Stimulated activated CD8-positive, alpha-beta memory T cell treated with anti-CD3 and anti-CD28 coated beads, Interleukin-15, amount 100 ng/mL, for 4 hours (primary cell): ENCODE data around the gene RASA4.
"Not testable (repeated sequence)": the region's sequence is repeated elsewhere in the genome, so short reads cannot be mapped to it uniquely, and the experiment has no call there.

ENCODE experiments used
- DNase-seq, 2 donors: peaks; one replicate each; pipeline ENCODE4 v3.0.0-alpha.2; 2020; ENCODE audit warnings: low read depth in 2 of 2

Gene RASA4

DNA sequence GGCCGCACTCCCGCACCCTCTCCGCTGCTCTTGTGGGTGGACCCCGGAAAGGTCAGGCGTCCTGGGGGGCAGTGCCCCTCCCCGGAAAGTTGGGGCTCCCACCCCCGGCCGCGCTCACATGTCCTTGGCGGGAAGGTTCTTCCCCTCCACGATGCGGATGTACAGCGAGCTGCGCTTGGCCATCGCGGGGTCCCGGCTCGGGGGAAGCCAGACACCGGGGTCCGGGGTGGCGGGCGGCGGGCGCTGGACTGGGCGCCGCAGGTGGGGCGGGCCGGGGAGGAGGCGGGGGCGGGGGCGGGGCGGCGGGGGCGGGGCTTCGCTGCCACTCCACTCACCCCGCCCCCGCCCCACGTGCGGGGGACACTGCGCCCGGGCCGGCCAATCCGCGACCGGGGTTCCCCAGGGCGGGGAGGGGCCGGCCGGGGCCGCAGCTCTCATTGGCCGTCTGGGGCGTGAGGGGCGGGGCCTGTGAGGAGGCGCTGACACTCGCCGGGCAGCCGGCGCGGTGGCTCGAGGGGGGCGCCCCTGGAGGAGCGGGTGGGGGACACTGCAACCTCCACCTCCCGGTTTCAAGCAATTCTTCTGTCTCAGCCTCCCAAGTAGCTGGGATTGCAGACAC lies at the start of gene RASA4:
TSS of gene RASA4 (minus strand) at position 250 of the 619 bp plus-strand sequence. CDS start at position 183, 67 bp downstream.
- DNase-seq = not testable (repeated sequence)

DNA sequence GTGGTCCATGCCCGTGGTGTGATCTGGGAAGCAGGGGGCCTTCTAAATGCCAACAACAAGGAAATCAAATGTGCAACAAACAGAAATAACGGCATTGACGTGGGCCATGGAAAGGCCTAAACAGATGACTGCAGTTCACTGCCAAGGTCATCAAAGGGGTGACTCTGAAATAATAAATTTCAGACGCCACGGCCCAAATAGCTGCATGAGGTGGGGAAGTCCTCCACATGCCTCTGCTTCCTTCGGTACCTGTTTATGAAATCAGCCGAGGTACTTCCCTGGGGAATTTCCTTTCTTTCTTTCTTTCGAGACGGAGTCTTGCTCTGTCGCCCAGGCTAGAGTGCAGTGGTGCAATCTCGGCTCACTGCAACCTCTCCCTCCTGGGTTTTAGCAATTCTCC lies 48.2 kb upstream of the RASA4 start:
- not testable (repeated sequence) for DNase-seq

DNA sequence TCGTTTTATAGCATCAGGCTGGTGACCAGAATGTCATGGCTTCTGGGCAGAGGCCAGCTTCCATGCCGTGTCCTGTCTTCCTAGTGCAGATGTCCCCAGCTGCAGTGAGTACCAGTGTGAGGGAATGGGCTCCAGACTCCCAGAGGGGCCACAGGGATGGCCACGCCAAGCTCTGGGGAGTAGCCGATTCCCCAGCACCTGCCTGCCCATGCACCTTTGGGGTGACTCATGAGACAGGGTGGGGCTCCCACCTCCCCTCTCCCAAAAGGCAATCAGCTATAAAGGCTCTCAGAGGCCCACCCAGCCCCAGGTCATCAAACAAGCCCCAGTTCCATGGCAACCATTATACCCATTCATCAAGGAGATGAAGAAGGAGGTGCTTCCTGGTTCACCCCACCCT lies 33.4 kb upstream of the RASA4 start, which contains the start of gene SPDYE2B:
TSS of gene SPDYE2B (plus strand) at position 396 of the 400 bp plus-strand sequence. CDS start 2,030 bp downstream, outside the sequence.
- not testable (repeated sequence) for DNase-seq

DNA sequence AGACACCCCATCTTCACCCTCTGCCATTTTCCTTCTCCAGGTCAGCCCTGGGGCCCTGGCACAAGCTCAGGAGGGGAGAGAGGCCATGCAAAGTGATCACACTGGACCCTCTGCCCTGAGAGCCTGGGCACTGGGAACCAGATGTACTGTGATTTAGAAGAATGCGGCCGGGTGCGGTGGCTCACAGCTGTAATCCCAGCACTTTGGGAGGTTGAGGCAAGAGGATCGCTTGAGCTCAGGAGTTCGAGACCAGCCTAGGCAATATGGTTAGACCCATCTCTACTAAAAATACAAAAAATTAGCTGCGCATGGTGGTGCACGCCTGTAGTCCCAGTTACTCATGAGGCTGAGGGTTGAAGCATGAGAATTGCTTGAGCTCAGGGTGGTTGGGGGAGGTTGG lies 31.3 kb upstream of the RASA4 start:
- DNase-seq = not testable (repeated sequence)

DNA sequence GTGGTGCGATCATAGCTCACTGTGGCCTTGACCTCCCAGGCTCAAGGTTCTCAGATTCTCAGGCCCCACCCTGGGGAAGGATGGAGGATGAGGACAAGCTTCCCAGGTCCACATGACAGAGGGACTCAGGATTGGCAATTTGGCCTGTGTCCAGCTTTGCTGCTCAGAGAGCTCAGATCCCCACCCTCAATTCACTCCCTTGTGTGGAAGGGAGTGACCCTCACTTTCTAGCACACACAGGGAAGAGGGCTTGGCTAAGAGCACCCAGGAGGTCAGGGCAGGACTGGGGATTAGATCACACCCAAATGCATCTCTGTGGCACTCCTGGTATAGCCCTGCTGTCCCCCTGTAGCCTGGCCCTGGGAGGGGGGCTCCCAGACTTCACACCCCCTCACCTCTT lies 26.8 kb upstream of the RASA4 start:
- DNase-seq = not testable (repeated sequence)

DNA sequence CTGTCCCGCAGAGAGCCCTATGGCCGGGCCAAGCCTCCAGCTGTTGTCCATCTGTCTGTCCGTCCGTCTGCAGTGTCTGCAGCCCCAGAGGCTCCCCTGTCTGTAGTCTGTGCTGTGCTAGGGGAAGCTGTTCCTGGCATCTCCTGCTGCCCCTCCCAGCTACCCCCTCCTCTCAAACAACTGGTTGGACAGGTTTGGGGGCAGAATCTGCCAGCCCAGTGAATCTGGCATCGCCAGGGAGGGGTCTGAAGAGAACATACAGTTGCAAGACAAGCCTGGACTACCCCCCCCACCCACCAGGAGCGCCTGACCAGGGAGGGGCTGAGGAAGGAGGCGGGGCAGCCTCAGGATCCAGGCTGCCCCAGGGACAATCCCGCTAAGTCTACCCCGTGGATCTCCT lies 26.1 kb upstream of the RASA4 start, which contains the start of gene UPK3BL1:
TSS of gene UPK3BL1 (minus strand) at position 101 of the 400 bp plus-strand sequence. CDS start at position 51, 50 bp downstream.
- DNase-seq = not testable (repeated sequence)

DNA sequence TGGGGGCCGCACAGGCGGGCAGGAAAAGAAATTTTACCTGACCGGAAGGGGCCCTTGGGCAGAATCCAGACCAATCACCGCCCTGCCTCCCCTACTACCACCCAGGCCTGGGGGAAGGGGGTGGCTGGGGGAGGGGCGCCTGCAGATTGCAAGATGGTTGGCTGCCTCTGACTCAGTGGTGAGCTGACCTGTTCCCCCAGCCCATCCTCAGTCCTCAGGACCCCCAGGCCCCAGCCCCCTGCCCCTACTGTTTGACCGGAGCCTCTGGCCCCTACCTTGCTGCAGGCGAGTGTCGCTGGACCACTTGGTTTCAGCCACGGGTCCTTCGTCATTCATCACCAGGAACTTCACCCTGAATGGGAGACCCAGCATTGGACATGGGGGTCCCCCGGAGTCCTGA lies 22.3 kb upstream of the RASA4 start:
- DNase-seq = not testable (repeated sequence)

DNA sequence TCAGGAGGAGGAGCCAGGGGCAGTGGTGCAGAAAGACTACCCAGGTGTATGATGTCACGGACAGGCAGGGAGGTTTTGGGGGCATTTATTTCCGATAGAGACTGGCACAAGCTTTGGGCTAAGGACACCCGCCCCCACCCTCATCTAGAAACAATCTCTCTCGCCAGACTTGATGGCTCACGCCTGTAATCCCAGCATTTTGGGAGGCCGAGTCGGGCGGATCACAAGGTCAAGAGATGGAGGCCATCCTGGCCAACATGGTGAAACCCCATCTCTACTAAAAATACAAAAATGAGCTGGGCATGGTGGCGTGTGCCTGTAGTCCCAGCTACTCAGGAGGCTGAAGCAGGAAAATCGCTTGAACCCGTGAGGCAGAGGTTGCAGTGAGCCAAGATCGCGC lies 20.4 kb upstream of the RASA4 start:
- DNase-seq = not testable (repeated sequence)

DNA sequence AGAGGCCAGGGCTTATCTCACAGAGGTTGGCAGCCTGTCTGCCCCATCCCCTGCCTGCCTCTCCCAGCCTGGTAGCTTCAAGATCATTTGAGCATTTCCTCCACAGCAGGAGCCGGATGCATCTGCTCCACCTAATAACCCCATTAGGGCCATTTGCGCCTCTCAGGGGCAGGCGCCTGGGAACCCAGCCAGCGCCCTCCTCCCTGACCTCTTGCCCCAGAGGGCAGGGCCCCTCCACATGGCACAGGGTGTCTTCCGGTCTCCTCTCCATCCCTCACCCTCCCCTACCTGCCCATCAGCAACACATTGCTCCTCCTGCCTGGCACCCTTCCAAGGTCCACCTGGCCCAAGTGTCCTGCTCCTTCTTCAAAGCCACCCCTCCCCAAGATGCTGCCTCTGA lies 18.8 kb upstream of the RASA4 start:
- not testable (repeated sequence) for DNase-seq

DNA sequence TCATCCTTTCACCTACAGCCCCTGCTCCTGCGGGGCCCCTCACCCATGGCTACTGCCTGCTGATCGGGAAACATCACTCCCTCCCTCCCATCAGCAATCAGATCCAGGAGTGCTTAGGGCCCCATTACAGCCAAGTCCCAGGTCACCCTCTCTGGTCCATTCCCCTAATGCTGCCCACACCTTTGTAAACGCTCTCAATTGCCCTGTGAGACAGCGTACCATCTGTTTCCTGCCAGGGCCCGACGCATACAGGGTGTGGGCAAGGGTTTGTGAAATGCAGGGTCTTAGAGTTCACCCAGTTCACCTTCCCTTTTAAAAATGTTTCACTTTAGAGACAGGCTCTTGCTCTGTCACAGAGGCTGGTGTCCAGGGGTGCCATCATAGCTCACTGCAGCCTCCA lies 17.7 kb upstream of the RASA4 start:
- not testable (repeated sequence) for DNase-seq

DNA sequence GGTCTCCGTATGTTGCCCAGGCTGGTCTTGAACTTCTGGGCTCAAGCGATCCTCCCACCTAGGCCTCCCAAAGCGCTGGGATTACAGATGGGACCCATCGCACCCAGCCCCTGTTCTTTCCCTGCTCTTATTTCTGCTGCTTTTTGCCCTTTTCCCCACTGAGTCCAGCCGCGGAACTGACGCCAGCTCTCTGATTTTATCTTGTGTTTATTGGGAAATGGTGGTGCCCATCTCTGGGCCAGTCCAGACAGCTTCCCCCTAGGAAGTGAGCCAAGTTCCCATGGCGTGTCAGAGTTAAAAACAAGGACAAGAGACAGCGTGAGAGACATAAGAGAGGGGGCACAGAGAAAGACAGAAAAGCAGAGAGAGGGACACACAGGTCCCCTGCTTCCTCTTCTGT lies 14.1 kb upstream of the RASA4 start:
- not testable (repeated sequence) for DNase-seq

DNA sequence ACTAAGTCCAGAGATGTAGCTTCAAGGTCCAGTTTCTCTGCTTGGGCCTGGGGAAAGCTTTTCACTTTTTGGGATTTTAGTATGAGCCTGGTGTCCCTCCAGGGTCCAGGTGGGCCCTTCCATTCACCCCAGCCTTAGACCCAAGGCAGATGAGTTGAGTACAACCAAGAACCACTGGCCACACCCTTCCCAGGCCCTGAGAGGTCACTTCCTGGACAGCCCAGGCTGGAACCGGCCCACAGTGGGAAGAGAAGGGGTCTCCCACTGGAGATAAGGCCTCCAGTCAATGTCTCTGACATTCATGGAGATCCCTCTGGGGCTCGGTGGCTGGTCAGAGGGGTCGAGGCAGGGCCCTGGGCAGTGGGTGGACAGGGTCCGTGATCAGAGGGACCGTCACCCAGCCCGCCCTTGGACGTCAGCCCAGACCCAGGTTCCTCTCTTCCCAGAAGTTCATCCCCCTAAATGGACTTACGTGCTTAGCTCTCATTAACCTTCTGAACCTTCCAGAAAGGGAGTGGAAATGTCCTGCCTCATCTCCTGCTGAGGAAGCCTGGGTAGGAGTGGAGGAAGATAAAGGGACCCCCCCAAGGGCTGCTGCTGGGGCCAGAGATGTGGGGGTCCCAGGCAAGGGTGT lies 10.8 kb upstream of the RASA4 start:
- DNase-seq = not testable (repeated sequence)

DNA sequence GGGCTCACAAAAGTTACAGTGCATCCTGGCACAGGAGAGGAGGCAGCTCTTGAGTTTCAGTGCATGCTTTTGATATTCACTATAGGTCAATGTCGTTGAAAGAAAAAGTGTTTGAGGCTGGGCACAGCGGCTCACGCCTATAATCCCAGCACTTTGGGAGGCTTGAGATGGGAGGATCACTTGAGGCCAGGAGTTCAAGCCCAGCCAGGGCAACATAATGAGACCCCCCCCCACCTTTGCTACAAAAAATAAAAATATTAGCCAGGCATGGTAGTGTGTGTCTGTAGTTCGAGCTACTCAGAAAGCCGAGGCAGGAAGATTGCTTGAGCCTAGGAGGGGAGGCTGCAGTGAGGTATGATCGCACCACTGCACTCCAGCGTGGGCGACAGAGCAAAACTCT lies 1.6 kb upstream of the RASA4 start:
- not testable (repeated sequence) for DNase-seq

DNA sequence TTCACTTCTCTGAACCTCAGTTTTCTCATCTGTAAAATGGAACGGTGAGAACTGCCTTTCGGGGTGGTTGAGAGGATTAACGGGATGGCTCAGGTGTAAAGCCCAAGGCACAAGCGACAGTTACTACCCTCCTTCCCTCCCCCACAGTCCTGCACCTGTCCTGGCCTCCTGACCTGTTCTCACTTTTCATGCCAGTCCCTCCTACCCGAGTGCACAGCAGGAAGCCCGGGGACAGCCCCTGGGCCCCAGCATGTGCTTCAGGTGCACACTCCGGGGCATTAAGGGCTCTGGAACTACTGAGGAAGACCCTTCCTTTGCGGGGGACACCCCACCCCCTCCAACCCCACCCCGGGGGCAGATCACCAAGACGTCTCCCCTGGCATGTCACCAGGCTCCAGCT lies 626 bp downstream of the RASA4 start:
- not testable (repeated sequence) for DNase-seq

DNA sequence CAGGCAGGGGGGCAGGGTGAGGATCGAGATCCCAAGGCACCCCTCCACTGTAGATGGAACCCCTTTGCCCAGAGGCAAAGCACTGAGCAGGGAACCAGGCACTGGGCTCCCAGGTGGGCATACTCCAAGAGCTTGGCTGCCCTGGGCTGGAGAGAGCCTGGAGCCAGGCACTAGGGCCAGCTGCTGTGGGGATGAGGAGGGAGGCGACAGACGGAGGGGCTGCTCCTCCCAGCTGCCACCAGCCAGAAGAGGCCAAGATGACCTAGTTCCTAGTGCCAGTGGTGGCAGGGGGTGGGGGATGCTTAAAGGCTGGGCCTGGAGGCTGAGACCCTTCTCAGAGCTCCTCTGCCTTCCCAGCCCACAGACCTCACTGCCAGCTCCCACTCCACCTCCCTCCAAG lies 1.7 kb downstream of the RASA4 start:
- not testable (repeated sequence) for DNase-seq

DNA sequence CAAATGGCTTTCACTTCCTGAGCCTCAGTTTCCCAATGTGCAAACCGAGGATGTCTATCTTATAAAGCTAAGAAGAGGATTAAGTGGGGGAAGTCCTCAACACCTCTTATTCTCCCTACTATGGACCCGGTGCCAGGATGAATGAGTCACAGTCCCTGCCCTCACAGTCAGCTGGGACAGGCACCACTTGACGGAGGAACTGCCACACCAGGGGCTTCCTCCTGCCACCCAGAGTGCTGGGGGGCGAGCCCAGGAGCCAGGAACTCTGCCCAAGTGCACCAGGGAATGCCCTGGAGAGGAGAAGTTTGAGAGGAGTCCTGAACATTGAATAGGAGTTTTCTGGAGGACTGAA lies 2.2 kb downstream of the RASA4 start:
- DNase-seq = not testable (repeated sequence)

DNA sequence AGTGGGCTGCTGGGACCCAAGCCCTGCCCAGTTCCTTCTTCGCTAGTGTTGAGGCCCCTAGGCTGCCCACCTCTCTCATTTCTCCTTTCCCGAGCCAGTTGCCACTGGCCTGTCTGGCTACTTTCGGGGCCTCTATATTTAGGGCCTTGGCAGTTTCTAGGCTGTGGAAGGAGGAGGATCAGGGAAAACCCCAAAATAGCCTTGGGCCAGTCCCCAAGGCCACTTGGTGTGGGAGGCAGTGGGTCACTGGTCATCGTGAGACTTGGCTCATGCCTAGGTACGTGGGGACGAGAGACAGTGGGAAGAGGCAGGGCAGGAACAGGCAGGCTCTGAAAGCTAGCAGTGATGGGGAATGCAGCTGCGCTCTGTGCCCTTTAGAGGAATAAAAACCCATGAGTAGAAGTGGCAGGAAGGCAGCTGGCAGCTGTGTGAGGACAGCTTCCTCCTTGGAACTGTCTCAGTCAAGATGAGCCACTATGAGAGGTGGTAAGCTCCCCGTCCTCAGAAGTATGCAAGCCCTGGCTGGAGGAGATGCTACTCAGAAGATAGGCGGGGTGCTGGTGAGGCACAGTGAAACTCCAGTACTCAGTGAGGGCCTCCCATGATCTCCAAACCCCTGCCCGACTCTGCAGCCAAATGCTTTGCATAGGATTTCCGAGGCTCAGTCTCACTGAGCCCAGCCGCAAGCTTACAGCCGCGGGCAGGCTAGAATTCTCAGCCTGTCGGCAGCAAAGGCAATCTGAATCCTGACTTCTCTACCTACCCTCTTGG lies 2.8 kb downstream of the RASA4 start:
- DNase-seq = not testable (repeated sequence)

DNA sequence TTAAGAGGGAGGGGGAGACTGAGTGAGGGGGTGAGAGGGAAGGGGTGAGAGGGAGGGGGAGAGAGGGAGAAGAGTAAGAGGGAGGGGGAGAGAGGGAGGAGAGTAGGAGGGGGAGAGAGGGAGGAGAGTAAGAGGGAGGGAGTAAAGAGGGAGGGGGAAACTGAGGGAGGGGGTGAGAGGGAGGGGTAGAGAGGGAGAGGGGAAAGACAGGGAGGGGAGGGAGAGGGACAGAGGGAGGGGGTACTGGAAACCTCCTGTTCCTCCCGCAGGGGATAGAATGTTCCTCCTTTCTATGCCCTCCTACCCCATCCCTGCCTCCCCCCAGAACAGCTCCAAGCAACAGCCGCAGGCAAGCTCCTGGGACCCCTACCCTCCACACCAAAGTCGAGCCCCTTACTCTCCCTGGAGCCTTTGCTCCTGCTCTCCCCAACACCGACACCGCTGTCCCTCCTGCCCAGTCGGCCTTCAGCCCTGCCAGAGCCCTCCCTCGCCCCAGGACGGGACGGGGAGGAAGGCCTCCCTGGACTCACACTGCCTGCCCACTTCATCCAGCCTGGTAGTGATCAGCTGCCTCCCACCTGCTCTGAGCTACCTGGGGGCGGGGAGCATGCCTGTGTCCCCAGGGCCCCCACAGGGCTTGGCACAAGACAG lies 4.8 kb downstream of the RASA4 start:
- not testable (repeated sequence) for DNase-seq

DNA sequence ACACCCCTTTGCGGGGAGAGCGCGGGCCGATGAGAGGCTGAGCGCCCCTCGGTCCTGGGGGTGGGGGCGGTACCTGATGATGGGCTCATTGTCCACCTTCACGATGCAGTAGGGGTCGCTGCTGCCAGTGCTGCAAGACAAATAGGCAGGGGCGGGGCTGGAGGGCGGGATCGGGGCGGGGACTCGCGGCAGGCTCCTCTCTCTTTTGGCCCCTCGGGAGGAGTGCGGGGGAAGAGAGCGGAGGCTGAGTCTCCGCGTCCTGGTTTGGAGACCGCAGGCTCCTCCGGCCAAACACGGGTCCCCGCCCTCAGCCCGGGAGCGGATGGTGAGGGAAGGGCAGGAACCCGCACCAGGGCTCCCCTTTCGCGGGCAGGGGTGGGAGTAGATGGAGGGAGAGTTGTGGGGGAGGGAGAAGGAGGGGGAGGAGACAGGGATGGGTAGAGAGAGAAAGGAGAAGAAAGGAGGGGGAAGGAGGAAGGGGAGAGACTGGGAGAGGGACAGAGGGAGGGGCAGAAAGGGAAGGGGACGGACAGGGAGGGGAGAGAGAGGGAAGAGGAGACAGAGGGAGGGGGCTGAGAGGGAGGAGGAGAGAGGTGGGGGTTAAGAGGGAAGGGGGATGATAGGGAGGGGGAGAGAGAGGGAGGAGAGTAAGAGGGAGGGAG lies 5.4 kb downstream of the RASA4 start:
- DNase-seq = not testable (repeated sequence)

DNA sequence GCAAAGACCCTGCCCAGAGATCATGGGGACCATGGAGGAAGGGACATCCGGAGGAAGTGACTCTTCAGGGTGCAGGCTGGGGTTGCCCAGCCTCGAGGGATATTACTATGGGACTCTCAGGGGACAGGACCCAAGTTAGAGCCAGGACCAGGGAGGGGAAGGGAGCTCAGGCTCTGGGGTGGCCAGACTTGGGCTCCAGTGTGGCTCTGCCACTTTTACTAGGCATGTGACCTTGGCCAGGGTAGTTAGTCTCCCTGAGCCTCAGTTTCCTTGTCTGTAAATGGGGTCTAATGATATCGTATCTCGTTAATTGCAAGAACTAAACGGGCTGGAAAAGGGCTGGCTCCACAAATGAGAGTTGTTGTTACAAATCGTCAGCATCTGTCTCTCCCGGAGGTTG lies 6.1 kb downstream of the RASA4 start:
- not testable (repeated sequence) for DNase-seq

DNA sequence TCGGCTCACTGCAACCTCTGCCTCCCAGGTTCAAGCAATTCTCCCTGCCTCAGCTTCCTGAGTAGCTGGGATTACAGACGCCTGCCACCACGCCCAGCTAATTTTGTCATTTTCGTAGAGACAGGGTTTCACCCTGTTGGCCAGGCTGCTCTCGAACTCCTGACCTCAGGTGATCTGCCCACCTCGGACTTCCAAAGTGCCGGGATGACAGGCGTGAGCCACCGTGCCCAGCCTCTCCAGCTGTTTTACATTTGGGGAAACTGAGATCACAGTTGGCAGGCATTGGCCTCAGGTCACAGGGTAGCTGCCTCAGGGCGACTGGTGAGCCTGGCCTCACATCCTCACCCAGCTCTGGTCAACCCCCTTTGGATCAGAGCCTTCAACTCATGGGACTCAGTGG lies 6.8 kb downstream of the RASA4 start:
- not testable (repeated sequence) for DNase-seq
